Measurements from ENCODE around the gene SENP2. TPM values are rescaled to one million over a fixed set of nuclear protein-coding genes. Genes with fewer than 3 reads are reported as not detected.

The SENP2 gene
- total and polyA plus RNA-seq, 12 donors = 7.6 to 46.3 (median 27.2) TPM

- intact Hi-C loops (cut with DNase I) = no loop called here
- Histone ChIP-seq H3K9me3 (replicated peaks in 1 of 3) (no peaks in the 10 kb centered on the region), H3K27ac (no peak overlapping the region), H3K36me3 (replicated peaks in 1 of 2) (no peaks in the 10 kb centered on the region), H3K4me1 (replicated peaks in 1 of 2) (peaks cover 8 to 11% of the 10 kb centered on the region in 2 donors), H3K27me3 (no peaks in the 10 kb centered on the region), H3K4me3 (no peak overlapping the region)
- WGBS, 4 donors = 89 to 94% (median 93%) methylated on average over 13 of the region's 13 CpGs
- TF ChIP-seq POLR2A (IDR thresholded peaks at IDR 0.05) (no peak), CTCF (IDR thresholded peaks at IDR 0.05) (no peak)
- DNase-seq = no peak
These were observed 25.4 kb upstream of the SENP2 start for GRCh38 chr3:185560676-185561075.

GRCh38 chr3:185561374-185561943 lies 24.6 kb upstream of the SENP2 start:
- peak in 1 of 7 donors; percentile 21 for DNase-seq
- 68 to 73% (median 71%) methylated on average over 5 to 8 of the region's 8 CpGs for WGBS, 4 donors
- H3K27me3 ChIP-seq = no peaks in the 10 kb centered on the region
- peaks cover 8 to 11% of the 10 kb centered on the region in 2 donors for H3K4me1 ChIP-seq (replicated peaks in 1 of 2)
- no peak overlapping the region for H3K4me3 ChIP-seq
- TF ChIP-seq CTCF (IDR thresholded peaks at IDR 0.05) (no peak), POLR2A (IDR thresholded peaks at IDR 0.05) (no peak)
- H3K27ac ChIP-seq = no peak overlapping the region
- intact Hi-C loops (cut with DNase I) = no loop called here
- H3K9me3 ChIP-seq (replicated peaks in 1 of 3) = no peaks in the 10 kb centered on the region
- no peaks in the 10 kb centered on the region for H3K36me3 ChIP-seq (replicated peaks in 1 of 2)

GRCh38 chr3:185561958-185562357 lies 24.1 kb upstream of the SENP2 start:
- no peaks in the 10 kb centered on the region for H3K9me3 ChIP-seq (replicated peaks in 1 of 3)
- no peaks in the 10 kb centered on the region for H3K36me3 ChIP-seq (replicated peaks in 1 of 2)
- H3K27ac ChIP-seq = no peak overlapping the region
- no peak for DNase-seq
- H3K27me3 ChIP-seq = no peaks in the 10 kb centered on the region
- peaks cover 8 to 11% of the 10 kb centered on the region in 2 donors for H3K4me1 ChIP-seq (replicated peaks in 1 of 2)
- intact Hi-C loops (cut with DNase I) = no loop called here
- H3K4me3 ChIP-seq = no peak overlapping the region
- TF ChIP-seq CTCF (IDR thresholded peaks at IDR 0.05) = no peak
- no peak for TF ChIP-seq POLR2A (IDR thresholded peaks at IDR 0.05)
- 48 to 67% (median 58%) methylated on average over 5 of the region's 5 CpGs for WGBS, 4 donors

- no peak for TF ChIP-seq POLR2A (IDR thresholded peaks at IDR 0.05)
- no peak for TF ChIP-seq CTCF (IDR thresholded peaks at IDR 0.05)
- Histone ChIP-seq H3K27ac (no peak overlapping the region), H3K36me3 (replicated peaks in 1 of 2) (no peaks in the 10 kb centered on the region), H3K9me3 (replicated peaks in 1 of 3) (no peaks in the 10 kb centered on the region), H3K4me3 (no peak overlapping the region), H3K27me3 (no peaks in the 10 kb centered on the region), H3K4me1 (replicated peaks in 1 of 2) (no peaks in the 10 kb centered on the region)
- intact Hi-C loops (cut with DNase I) = no loop called here
- WGBS, 4 donors = 84 to 93% (median 87%) methylated on average over 5 of the region's 5 CpGs
- DNase-seq = no peak
These were observed 13.9 kb upstream of the SENP2 start for GRCh38 chr3:185572183-185572582.
